Spinal cord (tissue), 10 donors: ENCODE data around the gene FERMT3. TPM values are rescaled to one million over a fixed set of nuclear protein-coding genes. Genes with fewer than 3 reads are reported as not detected.
"Not testable (repeated sequence)": the region's sequence is repeated elsewhere in the genome, so short reads cannot be mapped to it uniquely, and the experiment has no call there.

ENCODE experiments used
- DNase-seq, 6 donors: peaks; one replicate each; pipeline versions ENCODE4 v3.0.0 to v3.0.0-alpha.2; 2013 to 2015; ENCODE audit warnings: low spot score in 6 of 6, low read depth in 4 of 6
- H3K27ac ChIP-seq: one replicate; pipeline ENCODE4 v1.5.1; 2013; ENCODE audit warnings: low read depth, low read length, control low read depth
- H3K27me3 ChIP-seq: one replicate; pipeline ENCODE4 v1.6.1; 2013; ENCODE audit warnings: low read length; ENCODE audit not compliant: control insufficient read depth, insufficient read depth
- H3K36me3 ChIP-seq: one replicate; pipeline ENCODE4 v1.6.1; 2013; ENCODE audit warnings: low read length; ENCODE audit not compliant: control insufficient read depth, insufficient read depth
- H3K4me1 ChIP-seq: one replicate; pipeline ENCODE4 v1.6.1; 2013; ENCODE audit warnings: low read length; ENCODE audit not compliant: control insufficient read depth, insufficient read depth
- H3K4me3 ChIP-seq: one replicate; pipeline ENCODE4 v1.5.1; 2013; ENCODE audit warnings: low read depth, low read length, control low read depth
- H3K9me3 ChIP-seq: one replicate; pipeline ENCODE4 v1.6.1; 2013; ENCODE audit warnings: low read length; ENCODE audit not compliant: control insufficient read depth, insufficient read depth
- WGBS: methylation state at CpG from one replicate; pipeline ENCODE4 v1.1.5; 2013; ENCODE audit warnings: missing lambda C conversion rate; ENCODE audit not compliant: insufficient coverage; 5-methylcytosine and 5-hydroxymethylcytosine counted together
- long read RNA-seq, 4 donors: transcript quantifications; one replicate each; lab custom pipeline, GENCODE V29; 2026
- polyA plus RNA-seq, 2 donors: library from polyadenylated mRNA; unstranded; fragments of 120-200 nt; gene quantifications; one replicate each; pipeline ENCODE4 v1.2.1, GENCODE V29; 2013; ENCODE audit not compliant: insufficient read length in 2 of 2
- total RNA-seq, 2 donors: library from RNA; depleted of rRNA in 1 of 2; stranded (reverse); fragments of 120-200 nt in 1 of 2; fragments of >200 nt in 1 of 2; gene quantifications; one replicate each; pipeline versions ENCODE4 v1.2.3 to v1.2.4, GENCODE V29; 2013 to 2014
- donor health status: healthy.

FERMT3 gene
- total RNA-seq (1 to 10 TPM; 5.1 to 5.7 TPM), polyA plus RNA-seq (1 to 10 TPM; 6.0 to 8.2 TPM)
- long read RNA-seq, donor 1, partial matches to known transcripts = 8 of 10 reads
- long read RNA-seq, donor 1, other reads (novel, unspliced or antisense) = 0 of 10 reads
- long read RNA-seq, donor 2 = 0 reads
- long read RNA-seq, donor 3 = 0 reads
- long read RNA-seq, donor 4, partial matches to known transcripts = 0 of 1 reads
- long read RNA-seq, donor 4, other reads (novel, unspliced or antisense) = 0 of 1 reads

DNA sequence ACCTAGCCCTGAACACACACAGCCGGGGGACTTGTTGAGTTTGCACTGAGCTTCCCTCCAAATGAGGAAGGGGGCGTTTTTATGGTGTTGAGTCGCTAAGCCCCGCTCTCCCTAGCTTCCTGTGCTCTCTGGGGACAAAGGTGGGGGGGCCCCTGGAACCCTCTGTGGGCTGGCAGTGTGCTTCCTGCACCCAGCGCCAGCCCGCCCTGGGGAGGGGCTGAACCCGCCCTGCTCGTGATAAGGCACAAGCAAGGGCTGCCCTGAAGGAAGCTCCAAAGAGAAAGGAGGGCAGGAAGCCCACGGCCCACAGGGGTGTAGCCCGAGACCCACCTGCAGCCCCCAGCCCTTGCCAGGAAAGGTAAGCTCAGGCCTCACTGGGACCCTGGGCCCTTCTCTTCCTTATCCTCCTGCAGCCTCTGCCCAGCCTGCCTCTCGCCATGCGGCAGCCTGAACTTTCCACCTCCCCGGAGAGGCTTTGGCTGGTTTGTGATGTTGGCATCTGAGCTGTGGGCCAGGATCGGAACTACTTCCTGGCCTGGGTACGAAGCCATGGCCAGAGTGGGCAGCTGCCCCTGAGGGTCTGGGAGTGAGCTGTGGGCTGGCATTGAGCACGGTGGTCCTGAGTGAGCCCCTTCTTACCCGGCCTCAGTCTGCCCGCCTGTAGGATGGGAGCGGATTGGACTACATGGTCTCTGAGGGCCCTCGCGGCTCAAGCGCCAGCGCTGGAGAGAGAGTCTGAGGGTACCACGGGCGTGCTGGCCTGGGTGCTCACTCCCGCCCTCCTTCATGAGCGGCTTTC is at the start of gene FERMT3:
Gene FERMT3 (plus strand): TSS at position 265 of the 799 bp plus-strand sequence. CDS start 644 bp downstream, outside the sequence.
- H3K4me3 ChIP-seq = no peak within 1 kb of the TSS

DNA sequence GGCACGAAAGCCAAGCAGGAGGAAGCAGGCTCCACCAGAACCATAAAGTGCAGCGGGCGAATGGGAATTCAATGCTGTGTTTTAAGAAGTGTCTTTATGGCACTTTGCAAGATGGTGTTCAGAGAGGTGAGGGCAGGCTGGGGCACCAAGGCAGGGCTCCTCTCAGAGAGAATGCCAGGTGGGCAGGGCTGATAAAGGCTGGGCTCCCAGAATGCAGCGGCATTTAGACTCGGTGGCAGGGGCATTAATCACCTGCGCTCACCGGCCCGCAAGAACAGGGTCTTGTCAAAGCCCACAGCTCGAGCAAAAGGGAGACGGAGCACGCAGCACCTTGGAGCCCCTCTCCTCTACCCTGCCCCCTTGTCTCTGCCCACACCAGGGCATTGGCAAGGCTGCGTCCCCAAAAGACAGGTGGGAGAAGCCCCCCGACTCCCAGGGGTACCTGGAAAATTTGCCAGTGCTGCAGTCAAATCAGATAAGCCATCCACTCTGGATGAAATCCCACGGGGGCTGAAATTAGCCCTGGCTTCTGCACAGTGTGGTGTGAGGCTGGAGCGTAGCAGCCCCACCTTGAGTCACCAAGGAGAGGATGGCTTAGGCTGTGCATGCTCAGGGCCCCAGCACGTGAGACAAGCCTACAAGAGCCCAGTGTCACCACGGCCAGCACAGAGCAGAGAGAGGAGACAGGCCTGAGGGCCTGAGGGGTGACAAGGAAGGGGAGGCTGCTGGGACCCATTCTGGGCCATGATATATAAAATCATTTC is 48.7 kb upstream of the FERMT3 start:
- peaks cover 26% of the 10 kb centered on the region for H3K4me1 ChIP-seq
- no peak for DNase-seq
- H3K9me3 ChIP-seq = no peaks in the 10 kb centered on the region
- no peaks in the 10 kb centered on the region for H3K27me3 ChIP-seq
- H3K36me3 ChIP-seq = no peaks in the 10 kb centered on the region
- WGBS = 66% methylated on average over 16 of the region's 17 CpGs
- no peak overlapping the region for H3K27ac ChIP-seq
- no peak overlapping the region for H3K4me3 ChIP-seq

More for the DNA sequence above, at the start of gene FERMT3:
- peaks cover 91% of the 10 kb centered on the region for H3K36me3 ChIP-seq
- no peaks in the 10 kb centered on the region for H3K27me3 ChIP-seq
- WGBS = 86% methylated on average over 23 of the region's 27 CpGs
- no peak for DNase-seq
- no peaks in the 10 kb centered on the region for H3K9me3 ChIP-seq
- H3K4me1 ChIP-seq = peaks cover 23% of the 10 kb centered on the region
- H3K27ac ChIP-seq = peak within 1 kb of the TSS; percentile 75

DNA sequence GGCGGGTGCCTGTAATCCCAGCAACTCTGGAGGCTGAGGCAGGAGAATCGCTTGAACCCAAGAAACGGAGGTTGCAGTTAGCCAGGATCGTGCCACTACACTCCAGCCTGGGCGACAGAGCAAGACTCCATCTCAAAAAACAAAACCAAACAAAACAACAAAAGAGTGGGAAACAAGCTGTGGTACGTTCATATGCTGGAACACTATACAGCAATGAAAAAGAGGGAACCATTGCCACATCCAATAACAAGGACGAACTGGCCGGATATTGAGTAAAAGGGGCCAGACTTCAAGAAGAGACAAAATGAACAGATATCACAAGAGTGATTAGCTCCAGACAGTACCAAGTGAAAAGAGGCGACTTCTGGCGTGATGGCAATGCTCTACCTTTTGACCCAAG is 45.5 kb upstream of the FERMT3 start:
- Histone ChIP-seq H3K4me1 (peaks cover 33% of the 10 kb centered on the region), H3K4me3 (no peak overlapping the region), H3K9me3 (no peaks in the 10 kb centered on the region), H3K36me3 (no peaks in the 10 kb centered on the region), H3K27ac (no peak overlapping the region), H3K27me3 (no peaks in the 10 kb centered on the region)
- WGBS = 95% methylated on average over 7 of the region's 10 CpGs
- no peak for DNase-seq

DNA sequence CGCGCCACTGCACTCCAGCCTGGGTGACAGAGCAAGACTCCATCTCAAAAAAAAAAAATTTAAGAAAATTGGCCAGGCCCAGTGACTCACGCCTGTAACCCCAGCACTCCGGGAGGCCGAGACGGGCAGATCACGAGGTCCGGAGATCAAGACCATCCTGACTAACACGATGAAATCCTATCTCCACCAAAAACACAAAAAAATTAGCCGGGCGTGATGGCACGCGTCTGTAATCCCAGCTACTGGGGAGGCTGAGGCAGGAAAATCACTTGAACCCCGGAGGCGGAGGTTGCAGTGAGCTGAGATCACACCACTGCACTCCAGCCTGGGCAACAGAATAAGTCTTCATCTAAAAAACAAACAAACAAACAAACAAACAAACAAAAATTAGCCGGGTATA is 43.8 kb upstream of the FERMT3 start:
- not testable (repeated sequence) for DNase-seq, H3K9me3 ChIP-seq, H3K4me3 ChIP-seq, H3K27me3 ChIP-seq, H3K27ac ChIP-seq, H3K36me3 ChIP-seq
- WGBS = 94% methylated on average over 13 of the region's 16 CpGs
- H3K4me1 ChIP-seq = peaks cover 25% of the 10 kb centered on the region

DNA sequence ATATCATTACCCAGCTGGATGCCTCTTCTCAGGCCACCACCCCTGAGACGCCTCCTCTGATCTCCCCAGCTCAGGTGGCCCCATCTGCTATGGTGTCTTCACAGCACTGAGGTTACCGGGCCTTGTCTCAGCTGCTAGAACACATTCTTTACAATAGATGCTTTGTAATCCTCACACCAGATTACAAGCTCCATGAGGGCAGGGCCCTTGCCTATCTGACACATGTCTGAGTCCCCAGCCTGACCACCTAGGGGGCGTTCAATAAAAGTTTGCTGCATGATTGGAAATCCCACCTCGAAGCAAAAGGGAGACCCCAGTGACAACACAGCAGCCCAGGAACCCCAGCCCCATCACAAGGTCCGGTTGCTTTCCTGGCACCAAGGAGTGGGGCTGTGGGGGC is 42.6 kb upstream of the FERMT3 start:
- 93% methylated on average over 3 of the region's 5 CpGs for WGBS

DNA sequence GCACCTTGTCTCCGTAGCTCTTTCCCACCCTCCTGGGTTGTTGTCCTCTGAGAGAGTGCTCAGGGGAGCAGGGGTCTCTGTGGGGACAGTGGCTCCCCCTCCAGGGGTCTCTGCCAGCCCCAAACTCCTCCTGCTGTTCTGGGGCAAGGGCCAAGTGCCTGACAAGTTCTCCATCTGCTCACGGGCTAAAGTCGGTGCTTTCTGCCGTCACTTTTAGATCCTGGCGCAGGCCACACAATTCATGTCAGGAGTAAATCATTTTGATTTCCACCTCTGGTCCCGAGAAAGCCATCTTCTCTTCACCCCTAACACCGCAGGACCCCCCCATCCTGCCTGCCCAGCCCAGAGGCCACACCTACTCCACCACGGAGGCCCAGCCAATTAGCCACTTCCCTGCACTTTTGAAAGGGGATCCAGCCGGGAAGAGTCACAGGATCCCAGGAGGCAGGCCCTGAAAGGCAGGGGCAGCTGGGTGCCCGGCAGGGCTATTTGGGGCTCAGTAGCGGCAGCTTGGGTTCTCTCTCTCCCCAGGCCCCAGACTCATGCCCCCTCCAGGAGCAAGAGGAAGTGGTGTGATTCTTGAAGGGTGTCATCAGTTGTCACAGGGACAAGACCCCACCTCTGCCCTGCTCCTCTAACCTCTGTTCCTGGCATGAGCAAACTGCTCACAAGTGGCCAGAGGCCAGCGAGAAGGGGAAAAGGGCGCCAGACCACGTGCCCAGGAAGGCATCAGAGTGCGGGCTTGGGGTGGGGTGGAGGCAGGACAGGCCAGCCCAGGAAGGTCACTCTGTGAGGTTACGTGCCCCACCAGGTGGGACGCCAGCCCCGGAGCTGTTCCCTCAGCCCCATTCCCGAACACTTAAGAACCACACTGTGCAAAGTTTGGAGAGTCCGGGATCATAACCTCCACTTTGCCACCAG is 41.9 kb upstream of the FERMT3 start:
- Histone ChIP-seq H3K27me3 (no peaks in the 10 kb centered on the region), H3K9me3 (no peaks in the 10 kb centered on the region), H3K27ac (no peak overlapping the region), H3K4me3 (peak overlapping the region; percentile 54), H3K36me3 (no peaks in the 10 kb centered on the region), H3K4me1 (peaks cover 23% of the 10 kb centered on the region)
- no peak for DNase-seq
- 40% methylated on average over 16 of the region's 20 CpGs for WGBS

More for the DNA sequence above, 42.6 kb upstream of the FERMT3 start:
- no peak for DNase-seq
- Histone ChIP-seq H3K9me3 (no peaks in the 10 kb centered on the region), H3K27me3 (no peaks in the 10 kb centered on the region), H3K27ac (no peak overlapping the region), H3K4me3 (no peak overlapping the region), H3K36me3 (no peaks in the 10 kb centered on the region), H3K4me1 (peaks cover 23% of the 10 kb centered on the region)

DNA sequence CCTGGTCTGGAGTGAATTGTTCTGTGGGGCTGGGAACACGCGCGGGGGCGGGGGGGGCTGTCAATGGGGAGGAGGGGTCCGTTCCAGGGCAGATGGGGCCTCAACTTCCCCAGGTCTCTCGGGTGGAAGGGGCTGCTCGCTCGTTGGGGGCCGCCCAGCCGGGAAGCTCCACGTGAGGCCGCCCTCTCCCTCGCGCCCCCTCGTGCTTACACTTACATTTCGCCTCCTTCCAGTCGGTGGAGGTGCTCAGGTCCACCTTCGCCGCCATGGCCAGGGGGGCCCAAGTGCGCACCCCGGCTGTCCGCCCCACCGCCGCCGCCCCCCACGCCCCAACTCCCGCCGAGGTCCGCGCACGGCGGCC is 41.1 kb upstream of the FERMT3 start:
- H3K4me3 ChIP-seq = peak overlapping the region; percentile 54
- no peaks in the 10 kb centered on the region for H3K27me3 ChIP-seq
- peak in 1 of 6 donors; percentile 60 for DNase-seq
- WGBS = under 1% methylated on average over 28 of the region's 32 CpGs
- H3K36me3 ChIP-seq = no peaks in the 10 kb centered on the region
- peaks cover 23% of the 10 kb centered on the region for H3K4me1 ChIP-seq
- H3K9me3 ChIP-seq = no peaks in the 10 kb centered on the region
- no peak overlapping the region for H3K27ac ChIP-seq

DNA sequence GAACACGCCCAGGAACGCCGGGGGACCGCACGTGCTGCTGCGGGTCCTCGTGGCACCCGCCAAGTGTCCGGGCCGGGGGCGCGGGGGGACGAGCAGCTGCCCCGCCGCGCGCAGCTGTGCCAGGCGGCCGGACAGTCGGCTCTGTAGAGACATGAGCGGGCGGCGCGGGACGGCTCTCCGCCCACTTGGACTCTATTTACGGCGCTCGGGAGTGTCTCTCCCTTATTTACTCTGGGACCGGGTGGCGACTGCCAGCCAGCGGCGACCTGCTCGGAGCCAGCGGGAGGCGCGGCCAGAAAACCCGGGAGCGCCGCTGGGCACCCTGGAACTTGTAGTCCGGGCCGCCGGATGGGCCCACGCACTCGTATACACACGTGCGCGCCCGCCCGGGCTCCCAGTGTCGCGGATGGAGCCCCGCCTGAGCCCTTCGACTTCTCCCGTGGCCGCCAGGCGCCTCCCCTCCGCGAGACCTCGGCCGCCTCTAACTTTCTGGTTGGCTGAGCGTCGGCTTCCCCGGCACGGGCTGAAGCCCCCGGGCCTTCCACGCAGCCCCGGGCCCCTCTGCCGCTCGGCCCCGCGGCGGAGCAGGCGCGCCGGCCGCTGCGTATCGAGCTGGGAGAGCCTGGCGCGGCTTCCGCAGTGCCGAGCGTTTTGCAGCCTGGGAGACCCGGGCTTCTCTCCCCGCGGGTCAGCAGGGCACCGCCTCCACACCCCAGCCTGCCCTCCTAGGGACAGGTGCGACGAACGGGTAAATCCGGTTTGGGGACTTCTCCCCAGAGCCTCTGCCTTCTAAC is 40.5 kb upstream of the FERMT3 start, which contains the start of gene MACROD1:
Gene MACROD1 (minus strand): TSS at position 272 of the 794 bp plus-strand sequence. CDS start 119 bp downstream, at position 153.
- no peak within 1 kb of the TSS for H3K27ac ChIP-seq
- peaks cover 23% of the 10 kb centered on the region for H3K4me1 ChIP-seq
- no peaks in the 10 kb centered on the region for H3K9me3 ChIP-seq
- H3K36me3 ChIP-seq = no peaks in the 10 kb centered on the region
- DNase-seq = peak in 2 of 6 donors; percentile 84 to 86
- no peaks in the 10 kb centered on the region for H3K27me3 ChIP-seq
- under 1% methylated on average over 89 of the region's 92 CpGs for WGBS
- peak within 1 kb of the TSS; percentile 54 for H3K4me3 ChIP-seq
